Adrenal gland (tissue), 5 donors: ENCODE data around the gene CSH2.
"Not testable (repeated sequence)": the region's sequence is repeated elsewhere in the genome, so short reads cannot be mapped to it uniquely, and the experiment has no call there.

Experiments used
- CTCF ChIP-seq, 6 experiments: fragments of 450-650 bp in 4 of 6; fragments of 200-600 bp in 2 of 6; sonication (generic) in 1 of 6; IDR thresholded peaks; 1 replicate in 5 of 6; 2 replicates in 1 of 6; pipeline versions ENCODE4 v1.5.1 to v1.8.0; 2016 to 2021; ENCODE audit warnings: antibody characterized with exemption in 6 of 6, mild to moderate bottlenecking in 2 of 6, moderate library complexity in 1 of 6
- POLR2A ChIP-seq, 2 donors: fragments of 450-650 bp; IDR thresholded peaks; one replicate each; pipeline ENCODE4 v1.6.1; 2017; ENCODE audit warnings: antibody characterized with exemption in 2 of 2, mild to moderate bottlenecking in 2 of 2, moderate library complexity in 1 of 2
- donor health status: DM: no; HTN: no; CAD: no.

GRCh38 chr17:63869491-63870291, 3.8 kb downstream of the CSH2 start:
- not testable (repeated sequence) for TF ChIP-seq POLR2A, CTCF (IDR thresholded peaks at IDR 0.05)
